B cell (primary cell): ENCODE results near the gene RNU1-4. TPM values are rescaled to one million over a fixed set of nuclear protein-coding genes. Genes with fewer than 3 reads are reported as not detected.

Experiments
- ATAC-seq: fragments of 200-7000 bp; cut with Tn5 transposase; one replicate; pipeline ENCODE4 v1.10.0; 2021; ENCODE audit warnings: low read depth, mild to moderate bottlenecking, moderate number of reproducible peaks, moderate library complexity
- CTCF ChIA-PET: fragments of 350-600 bp; sonication (Branson Sonifier 250); formaldehyde crosslinking; loops from one replicate; lab custom pipeline; 2021; ENCODE audit warnings: antibody characterized with exemption, inconsistent platforms; lab: Charles Lee
- POLR2A ChIA-PET: fragments of 350-600 bp; sonication (Branson Sonifier 250); formaldehyde crosslinking; loops from one replicate; lab custom pipeline; 2021; ENCODE audit warnings: antibody characterized with exemption; lab: Charles Lee
- DNase-seq: peaks from one replicate; pipeline ENCODE4 v3.0.0; 2013
- H2AFZ ChIP-seq: 2 replicates; pipeline ENCODE4 v1.6.1; 2012; ENCODE audit warnings: mild to moderate bottlenecking, low read depth, low read length; ENCODE audit not compliant: insufficient read depth, poor library complexity, severe bottlenecking
- H3K27ac ChIP-seq, 2 donors: 1 replicate in 1 of 2; 2 replicates in 1 of 2; pipeline ENCODE4 v1.5.1; 2012 to 2013; ENCODE audit warnings: low read length in 2 of 2, mild to moderate bottlenecking in 2 of 2, moderate library complexity in 1 of 2
- H3K27me3 ChIP-seq, 4 experiments: fragments of 200-600 bp in 1 of 4; sonication (generic) in 1 of 4; replicated peaks in 1 of 4; 1 replicate in 2 of 4; 2 replicates in 2 of 4; pipeline versions ENCODE4 v1.6.1 to v1.7.0; 2013 to 2016; ENCODE audit warnings: low read length in 3 of 4, mild to moderate bottlenecking in 2 of 4, mixed read lengths in 1 of 4, moderate library complexity in 1 of 4; ENCODE audit not compliant: insufficient read depth in 4 of 4, control insufficient read depth in 3 of 4; ENCODE audit errors: control extremely low read depth in 1 of 4
- H3K36me3 ChIP-seq, 2 experiments: replicated peaks in 1 of 2; 1 replicate in 1 of 2; 2 replicates in 1 of 2; pipeline versions ENCODE4 v1.6.1 to v1.7.1; 2013; ENCODE audit warnings: low read length in 1 of 2; ENCODE audit not compliant: insufficient read depth in 2 of 2, control insufficient read depth in 1 of 2; ENCODE audit errors: control extremely low read depth in 1 of 2, extremely low read depth in 1 of 2
- H3K4me1 ChIP-seq, 2 donors: fragments of 200-600 bp in 1 of 2; sonication (generic) in 1 of 2; 1 replicate in 1 of 2; 2 replicates in 1 of 2; pipeline versions ENCODE4 v1.5.1 to v1.6.1; 2013 to 2017; ENCODE audit warnings: low read length in 2 of 2; ENCODE audit not compliant: control insufficient read depth in 2 of 2, insufficient read depth in 2 of 2
- H3K4me2 ChIP-seq: replicated peaks from 2 replicates; pipeline ENCODE3; 2012; ENCODE audit warnings: mild to moderate bottlenecking, low read depth, low read length; ENCODE audit not compliant: poor library complexity, severe bottlenecking
- H3K4me3 ChIP-seq, 5 experiments: fragments of 200-600 bp in 1 of 5; sonication (generic) in 1 of 5; 1 replicate in 3 of 5; 2 replicates in 2 of 5; pipeline versions ENCODE4 v1.5.1 to v1.7.0; 2011 to 2016; ENCODE audit warnings: low read length in 4 of 5, mild to moderate bottlenecking in 4 of 5, low read depth in 2 of 5, control low read depth in 1 of 5, moderate library complexity in 1 of 5; ENCODE audit not compliant: insufficient read depth in 1 of 5; ENCODE audit errors: control extremely low read depth in 1 of 5, extremely low read depth in 1 of 5
- H3K79me2 ChIP-seq: fragments of 200-600 bp; sonication (generic); one replicate; pipeline ENCODE4 v1.6.0; 2016; ENCODE audit warnings: low read length; ENCODE audit not compliant: control insufficient read depth, insufficient read depth
- H3K9ac ChIP-seq: fragments of 200-600 bp; sonication (generic); 2 replicates; pipeline ENCODE4 v1.6.1; 2017; ENCODE audit warnings: mild to moderate bottlenecking, low read length, moderate library complexity
- H3K9me3 ChIP-seq, 3 donors: one replicate each; pipeline versions ENCODE4 v1.6.1 to v1.7.1; 2013; ENCODE audit warnings: low read length in 2 of 3; ENCODE audit not compliant: control insufficient read depth in 2 of 3, insufficient read depth in 1 of 3; ENCODE audit errors: control extremely low read depth in 1 of 3
- H4K20me1 ChIP-seq: 2 replicates; pipeline ENCODE4 v1.6.0; 2012; ENCODE audit warnings: mild to moderate bottlenecking, low read length; ENCODE audit not compliant: insufficient read depth, control insufficient read depth, poor library complexity, severe bottlenecking
- H3K27ac Mint-ChIP-seq: one replicate; pipeline ENCODE4 v1.8.0; 2021; ENCODE audit warnings: mixed read lengths
- H3K27me3 Mint-ChIP-seq: one replicate; pipeline ENCODE4 v1.8.0; 2021; ENCODE audit warnings: mixed read lengths
- H3K4me1 Mint-ChIP-seq: one replicate; pipeline ENCODE4 v1.8.0; 2021; ENCODE audit warnings: mixed read lengths
- H3K4me3 Mint-ChIP-seq: one replicate; pipeline ENCODE4 v1.8.0; 2021; ENCODE audit warnings: mixed read lengths
- H3K9me3 Mint-ChIP-seq: one replicate; pipeline ENCODE4 v1.8.0; 2022; ENCODE audit warnings: mixed read lengths; ENCODE audit not compliant: insufficient read depth
- EZH2 ChIP-seq: IDR thresholded peaks from 2 replicates; pipeline ENCODE4 v1.6.1; 2012; ENCODE audit warnings: borderline replicate concordance, low read depth, mild to moderate bottlenecking, moderate library complexity, low read length; ENCODE audit not compliant: insufficient read depth, poor library complexity, severe bottlenecking
- whole genome bisulfite sequencing: methylation state at CpG from one replicate; pipeline ENCODE4 v1.1.5; 2013; ENCODE audit warnings: missing lambda C conversion rate; ENCODE audit not compliant: insufficient coverage; 5-methylcytosine and 5-hydroxymethylcytosine counted together
- intact Hi-C: fragments of 100-400 bp; cut with micrococcal nuclease; formaldehyde crosslinking; loops from one replicate; pipeline ENCODE4 v1.10.0; 2022
- polyA plus RNA-seq: library from polyadenylated mRNA; depleted of rRNA; stranded (reverse); fragments of >200 nt; gene quantifications from 2 replicates; pipeline ENCODE4 v1.2.3, GENCODE V29; 2012
- total RNA-seq, 2 donors: library from RNA; stranded (reverse); fragments of 120-200 nt in 1 of 2; gene quantifications; 1 replicate in 1 of 2; 2 replicates in 1 of 2; pipeline versions ENCODE4 v1.2.3 to v1.2.4, GENCODE V29; 2013 to 2022
- TF ChIP-seq, protein P1 (sequence below): fragments of 200-600 bp; IDR thresholded peaks from one replicate; pipeline ENCODE4 v1.8.0; 2022; ENCODE audit warnings: antibody characterized with exemption, mild to moderate bottlenecking

Gene RNU1-4
- total and polyA plus RNA-seq, 2 donors (not counting 1 experiment from before 2014, with no cell fraction given) = 4,377 TPM; not detected in 1

DNA sequence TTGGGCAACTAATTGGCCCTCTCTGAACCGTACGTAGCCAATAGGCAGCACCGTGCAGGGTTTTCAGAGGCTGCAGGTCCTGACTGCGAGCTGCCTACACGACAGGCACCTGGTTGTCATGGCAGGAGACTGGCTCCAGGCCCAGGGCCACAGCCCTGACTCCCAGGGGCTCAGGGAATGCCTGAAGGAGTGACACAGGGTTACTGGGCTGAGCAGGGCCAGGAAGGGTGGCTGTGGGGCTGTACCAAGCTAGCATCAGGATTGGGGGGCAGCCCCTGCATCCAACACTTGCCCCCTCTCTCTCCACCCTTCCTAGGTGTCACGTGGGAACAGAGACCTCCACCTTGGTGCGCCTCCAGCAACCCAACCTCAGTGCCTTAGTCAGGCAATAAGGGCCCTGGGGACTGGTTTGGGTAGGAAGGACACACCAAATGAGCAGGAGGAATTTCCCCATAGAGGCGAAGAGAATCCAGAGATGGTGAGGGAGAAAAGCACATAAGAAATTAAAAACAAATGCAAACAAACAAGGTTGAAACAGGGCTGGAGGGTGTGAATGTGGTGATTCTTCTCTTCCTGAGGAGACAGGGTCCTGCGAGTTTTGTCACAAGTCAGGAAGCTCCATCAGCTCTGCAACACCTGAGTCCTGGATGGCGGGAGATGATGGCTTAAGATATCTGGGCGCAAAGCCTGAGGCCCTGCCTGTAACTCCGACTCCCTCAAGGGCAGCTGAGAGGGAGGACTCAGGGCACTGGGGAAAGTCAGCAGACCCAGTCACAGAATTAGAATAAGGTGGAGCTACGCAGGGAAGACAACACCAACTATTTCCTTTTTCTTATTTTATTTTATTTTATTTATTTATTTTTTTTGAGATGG, 19.7 kb upstream of the RNU1-4 start:
- Histone ChIP-seq H3K9ac (no peak overlapping the region), H3K4me3 (no peak overlapping the region), H4K20me1 (no peaks in the 10 kb centered on the region), H3K36me3 (no peaks in the 10 kb centered on the region), H3K27me3 (peaks cover 0 to 17% (median 4%) of the 10 kb centered on the region in 4 experiments), H3K79me2 (no peaks in the 10 kb centered on the region), H2AFZ (no peak overlapping the region), H3K4me1 (no peaks in the 10 kb centered on the region), H3K9me3 (peaks cover 0 to 2% (median 0%) of the 10 kb centered on the region in 3 donors), H3K27ac (no peak overlapping the region), H3K4me2 (no peak overlapping the region)
- Mint-ChIP-seq H3K4me3 (no peak overlapping the region), H3K4me1 (no peaks in the 10 kb centered on the region), H3K9me3 (no peaks in the 10 kb centered on the region), H3K27ac (no peak overlapping the region), H3K27me3 (peaks cover 23% of the 10 kb centered on the region)
- TF ChIP-seq, protein P1, sequence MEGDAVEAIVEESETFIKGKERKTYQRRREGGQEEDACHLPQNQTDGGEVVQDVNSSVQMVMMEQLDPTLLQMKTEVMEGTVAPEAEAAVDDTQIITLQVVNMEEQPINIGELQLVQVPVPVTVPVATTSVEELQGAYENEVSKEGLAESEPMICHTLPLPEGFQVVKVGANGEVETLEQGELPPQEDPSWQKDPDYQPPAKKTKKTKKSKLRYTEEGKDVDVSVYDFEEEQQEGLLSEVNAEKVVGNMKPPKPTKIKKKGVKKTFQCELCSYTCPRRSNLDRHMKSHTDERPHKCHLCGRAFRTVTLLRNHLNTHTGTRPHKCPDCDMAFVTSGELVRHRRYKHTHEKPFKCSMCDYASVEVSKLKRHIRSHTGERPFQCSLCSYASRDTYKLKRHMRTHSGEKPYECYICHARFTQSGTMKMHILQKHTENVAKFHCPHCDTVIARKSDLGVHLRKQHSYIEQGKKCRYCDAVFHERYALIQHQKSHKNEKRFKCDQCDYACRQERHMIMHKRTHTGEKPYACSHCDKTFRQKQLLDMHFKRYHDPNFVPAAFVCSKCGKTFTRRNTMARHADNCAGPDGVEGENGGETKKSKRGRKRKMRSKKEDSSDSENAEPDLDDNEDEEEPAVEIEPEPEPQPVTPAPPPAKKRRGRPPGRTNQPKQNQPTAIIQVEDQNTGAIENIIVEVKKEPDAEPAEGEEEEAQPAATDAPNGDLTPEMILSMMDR = no peak
- TF ChIP-seq EZH2 = no peak
- CTCF ChIA-PET = interaction anchor here (1.6 kb wide), 1 partner anchor 13 kb away, joined by 6 read pairs; no protein-coding TSS in a partner anchor
- DNase-seq = no peak
- POLR2A ChIA-PET = no interaction called here
- intact Hi-C loops = no loop called here
- no peak for ATAC-seq
- 88% methylated on average over 11 of the region's 13 CpGs for WGBS
